Measurements from ENCODE around the gene OR2AT4. TPM values are rescaled to one million over a fixed set of nuclear protein-coding genes. Genes with fewer than 3 reads are reported as not detected.
A peak's percentile ranks its signal among the peaks of the same experiment; 100 is the strongest.
"Not testable (repeated sequence)": the region's sequence is repeated elsewhere in the genome, so short reads cannot be mapped to it uniquely, and the experiment has no call there.

OR2AT4 gene
- total and polyA plus RNA-seq, 4 experiments from 2014 or later: not detected

DNA sequence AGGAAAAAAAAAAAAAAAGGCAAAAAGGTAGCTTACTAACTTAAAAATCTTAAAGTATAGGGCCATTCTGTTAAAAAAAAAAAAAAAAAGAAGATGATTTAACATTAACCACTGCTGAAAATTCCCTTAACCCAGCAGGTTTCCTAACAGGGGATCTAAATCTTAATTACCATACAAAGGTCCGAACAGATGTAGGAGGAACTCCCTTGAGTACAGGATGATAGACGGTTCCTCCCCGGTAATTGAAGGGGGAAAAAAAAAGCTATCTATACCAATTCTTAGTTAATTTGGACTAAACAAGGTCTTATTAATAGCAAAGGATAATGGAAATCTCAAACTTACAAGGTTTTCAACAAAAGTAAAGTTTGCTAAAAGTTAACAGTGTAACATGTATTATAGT lies 54.9 kb downstream of the OR2AT4 start:
- CTCF ChIA-PET (ENCODE audit: partially characterized antibody); H3K27me3 ChIP-seq (ENCODE audit: insufficient read depth, low read length); DNase-seq; H3K27ac Mint-ChIP-seq; H3K36me3 Mint-ChIP-seq; POLR2A ChIA-PET (ENCODE audit: partially characterized antibody); H3K4me3 ChIP-seq (ENCODE audit: low read length in 2 of 2); H3K9me3 Mint-ChIP-seq; intact Hi-C loops (cut with micrococcal nuclease); H3K4me1 Mint-ChIP-seq; H3K36me3 ChIP-seq (ENCODE audit: insufficient read depth, low read length); H3K4me3 Mint-ChIP-seq; H3K27ac ChIP-seq (ENCODE audit: low read depth, low read length); H3K9me3 ChIP-seq (ENCODE audit: control insufficient read depth in 1 of 2, low read length in 2 of 2); H3K4me1 ChIP-seq (ENCODE audit: insufficient read depth, low read length); H3K27me3 Mint-ChIP-seq: not testable (repeated sequence)

DNA sequence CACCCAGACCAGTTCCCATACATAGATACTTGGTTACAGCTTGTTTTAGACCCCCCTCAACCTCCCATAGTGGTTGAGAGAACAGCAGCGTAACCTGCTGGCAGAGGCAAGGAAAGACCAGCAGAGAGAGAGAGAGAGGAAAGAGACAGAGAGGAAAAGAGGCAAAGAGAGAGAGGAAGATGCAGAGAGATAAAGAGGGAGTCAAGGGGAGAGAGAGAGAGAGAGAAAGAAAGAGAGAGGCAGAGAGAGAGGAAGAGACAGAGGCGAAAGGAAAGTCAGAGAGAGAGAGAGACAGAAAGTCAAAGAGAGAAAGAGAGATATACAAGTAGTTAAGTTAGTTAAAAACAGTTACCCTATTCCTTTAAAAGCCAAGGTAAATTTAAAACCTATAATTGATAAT lies 55.4 kb downstream of the OR2AT4 start:
- no peak overlapping the region for H3K27ac ChIP-seq (ENCODE audit: low read depth, low read length)
- peaks cover 0 to 4% of the 10 kb centered on the region in 2 donors for H3K36me3 Mint-ChIP-seq
- no peaks in the 10 kb centered on the region for H3K27me3 ChIP-seq (ENCODE audit: insufficient read depth, low read length)
- no peaks in the 10 kb centered on the region for H3K4me1 ChIP-seq (ENCODE audit: insufficient read depth, low read length)
- no peaks in the 10 kb centered on the region for H3K4me1 Mint-ChIP-seq
- ChIA-PET CTCF (ENCODE audit: partially characterized antibody) (no interaction called here), POLR2A (ENCODE audit: partially characterized antibody) (no interaction called here)
- intact Hi-C loops (cut with micrococcal nuclease): no loop called here
- no peaks in the 10 kb centered on the region for H3K9me3 ChIP-seq (ENCODE audit: control insufficient read depth in 1 of 2, low read length in 2 of 2)
- no peaks in the 10 kb centered on the region for H3K36me3 ChIP-seq (ENCODE audit: insufficient read depth, low read length)
- H3K4me3 ChIP-seq (ENCODE audit: low read length in 2 of 2): no peak overlapping the region
- H3K27me3 Mint-ChIP-seq: peaks cover 3 to 6% of the 10 kb centered on the region in 2 donors
- H3K4me3 Mint-ChIP-seq: no peak overlapping the region
- no peak overlapping the region for H3K27ac Mint-ChIP-seq
- H3K9me3 Mint-ChIP-seq: peaks cover 0 to 7% (median 4%) of the 10 kb centered on the region in 8 donors
- DNase-seq: no peak

DNA sequence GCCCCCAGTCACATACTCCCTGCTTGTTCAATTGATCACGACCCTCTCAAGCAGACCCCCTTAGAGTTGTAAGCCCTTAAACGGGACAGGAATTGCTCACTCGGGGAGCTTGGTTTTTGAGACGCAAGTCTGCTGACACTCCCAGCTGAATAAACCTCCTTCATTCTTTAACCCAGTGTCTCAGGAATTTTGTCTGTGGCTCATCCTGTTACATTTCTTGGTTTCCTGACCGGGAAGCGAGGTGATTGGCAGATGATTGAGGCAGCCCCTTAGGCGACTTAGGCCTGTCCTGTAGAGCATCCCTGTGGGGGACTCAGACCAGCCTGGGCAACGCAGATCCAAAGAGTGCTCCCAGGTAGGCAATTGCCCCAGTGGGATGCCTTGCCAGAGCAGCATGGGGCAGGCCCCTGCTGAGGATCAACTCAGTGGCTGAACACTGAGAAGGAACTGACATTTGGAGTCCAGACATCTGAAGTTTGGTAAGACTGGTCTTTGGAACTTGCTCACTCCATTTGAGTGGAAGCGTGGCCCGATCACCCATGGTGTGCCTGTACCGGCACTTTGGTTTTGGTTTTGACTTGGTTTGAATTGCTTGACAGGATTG lies 56.4 kb downstream of the OR2AT4 start:
- no peaks in the 10 kb centered on the region for H3K9me3 ChIP-seq (ENCODE audit: control insufficient read depth in 1 of 2, low read length in 2 of 2)
- no peaks in the 10 kb centered on the region for H3K36me3 ChIP-seq (ENCODE audit: insufficient read depth, low read length)
- peaks cover 3 to 6% of the 10 kb centered on the region in 2 donors for H3K27me3 Mint-ChIP-seq
- H3K4me3 ChIP-seq (ENCODE audit: low read length in 2 of 2): no peak overlapping the region
- no peaks in the 10 kb centered on the region for H3K27me3 ChIP-seq (ENCODE audit: insufficient read depth, low read length)
- intact Hi-C loops (cut with micrococcal nuclease): no loop called here
- H3K9me3 Mint-ChIP-seq: peaks cover 0 to 7% (median 4%) of the 10 kb centered on the region in 8 donors
- H3K36me3 Mint-ChIP-seq: peaks cover 0 to 4% of the 10 kb centered on the region in 2 donors
- no peak for DNase-seq
- H3K4me1 Mint-ChIP-seq: peaks cover 0 to 8% (median 1%) of the 10 kb centered on the region in 4 donors
- ChIA-PET CTCF (ENCODE audit: partially characterized antibody) (interaction anchor here (0.6 kb wide), 1 partner anchor 1705 kb away, joined by 3 read pairs; no protein-coding TSS in a partner anchor), POLR2A (ENCODE audit: partially characterized antibody) (no interaction called here)
- no peaks in the 10 kb centered on the region for H3K4me1 ChIP-seq (ENCODE audit: insufficient read depth, low read length)
- no peak overlapping the region for H3K27ac Mint-ChIP-seq
- no peak overlapping the region for H3K27ac ChIP-seq (ENCODE audit: low read depth, low read length)
- H3K4me3 Mint-ChIP-seq: no peak overlapping the region

DNA sequence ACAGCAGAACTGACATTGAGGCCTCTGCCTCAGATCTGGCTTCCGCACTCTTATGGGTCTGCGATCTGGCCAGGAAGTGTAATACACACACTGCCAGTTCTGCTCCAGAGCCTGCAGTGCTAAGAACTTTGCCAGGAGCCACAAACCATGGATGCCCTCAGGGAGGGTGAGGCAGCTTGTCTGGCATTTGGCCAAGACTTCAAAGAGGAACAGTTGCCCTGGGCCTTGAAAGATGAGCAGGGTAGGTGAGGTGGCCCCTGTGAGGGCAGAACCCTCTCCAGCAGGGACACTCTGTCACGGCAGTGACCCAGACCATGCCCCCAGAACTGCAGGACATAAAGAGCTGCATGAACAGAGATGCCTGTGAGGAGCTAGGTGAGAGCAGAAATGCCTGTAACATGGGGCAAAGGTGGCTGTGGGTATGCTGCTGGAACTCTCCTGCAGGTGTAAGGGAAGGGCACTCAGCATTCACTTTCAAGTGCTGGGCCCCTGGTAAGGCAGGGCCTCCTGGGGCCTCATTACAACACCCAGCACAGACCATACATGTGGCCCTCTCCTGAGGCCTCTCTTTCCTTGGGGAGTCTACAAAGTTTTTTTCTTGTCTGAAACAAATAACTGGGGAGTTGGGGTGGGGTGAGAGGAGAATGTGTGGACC lies 60.6 kb downstream of the OR2AT4 start:
- Mint-ChIP-seq H3K4me1 (peaks cover 0 to 8% (median 1%) of the 10 kb centered on the region in 4 donors), H3K9me3 (peaks cover 0 to 6% (median 2%) of the 10 kb centered on the region in 8 donors), H3K27me3 (peaks cover 0 to 3% of the 10 kb centered on the region in 2 donors), H3K36me3 (peaks cover 0 to 4% of the 10 kb centered on the region in 2 donors), H3K4me3 (no peak overlapping the region), H3K27ac (peak overlapping the region in 2 of 7 donors; percentile 40 to 42)
- DNase-seq: no peak
- Histone ChIP-seq H3K9me3 (ENCODE audit: control insufficient read depth in 1 of 2, low read length in 2 of 2) (no peaks in the 10 kb centered on the region), H3K27me3 (ENCODE audit: insufficient read depth, low read length) (no peaks in the 10 kb centered on the region), H3K4me3 (ENCODE audit: low read length in 2 of 2) (no peak overlapping the region), H3K27ac (ENCODE audit: low read depth, low read length) (no peak overlapping the region), H3K36me3 (ENCODE audit: insufficient read depth, low read length) (no peaks in the 10 kb centered on the region), H3K4me1 (ENCODE audit: insufficient read depth, low read length) (no peaks in the 10 kb centered on the region)
- ChIA-PET CTCF (ENCODE audit: partially characterized antibody) (interaction anchor here (0.9 to 1.6 kb wide), 5 partner anchors 9 to 212 kb away, joined by 3 to 4 read pairs (median 4); no protein-coding TSS in a partner anchor), POLR2A (ENCODE audit: partially characterized antibody) (no interaction called here)
- intact Hi-C loops (cut with micrococcal nuclease): no loop called here

DNA sequence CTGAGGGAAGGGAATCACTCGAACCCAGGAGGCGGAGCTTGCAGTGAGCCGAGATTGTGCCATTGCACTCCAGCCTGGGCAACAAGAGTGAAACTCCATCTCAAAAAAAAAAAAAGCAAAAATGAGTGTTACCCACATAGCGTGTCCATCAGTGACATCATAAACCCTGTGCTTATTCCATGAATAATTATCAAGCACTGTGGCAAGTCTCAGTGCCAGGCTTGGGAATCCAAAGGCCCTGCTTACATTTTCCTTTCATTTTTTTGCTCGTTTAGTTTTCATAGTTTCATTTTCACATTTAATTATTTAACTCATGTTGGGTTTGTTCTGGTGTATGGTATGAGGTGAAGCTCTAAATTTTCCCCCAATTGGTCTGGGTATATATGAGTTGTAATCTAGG lies 61.4 kb downstream of the OR2AT4 start:
- DNase-seq: no peak
- POLR2A ChIA-PET (ENCODE audit: partially characterized antibody): no interaction called here
- Histone ChIP-seq H3K4me1 (ENCODE audit: insufficient read depth, low read length) (no peaks in the 10 kb centered on the region), H3K27ac (ENCODE audit: low read depth, low read length) (no peak overlapping the region), H3K27me3 (ENCODE audit: insufficient read depth, low read length) (no peaks in the 10 kb centered on the region), H3K9me3 (ENCODE audit: control insufficient read depth in 1 of 2, low read length in 2 of 2) (no peaks in the 10 kb centered on the region), H3K36me3 (ENCODE audit: insufficient read depth, low read length) (no peaks in the 10 kb centered on the region), H3K4me3 (ENCODE audit: low read length in 2 of 2) (no peak overlapping the region)
- peaks cover 0 to 8% (median 1%) of the 10 kb centered on the region in 4 donors for H3K4me1 Mint-ChIP-seq
- H3K36me3 Mint-ChIP-seq: no peaks in the 10 kb centered on the region
- intact Hi-C loops (cut with micrococcal nuclease): no loop called here
- no peaks in the 10 kb centered on the region for H3K9me3 Mint-ChIP-seq
- H3K4me3 Mint-ChIP-seq: peak overlapping the region in 2 of 8 donors; percentile 26 to 30
- CTCF ChIA-PET (ENCODE audit: partially characterized antibody): interaction anchor here (0.9 to 1.6 kb wide), 5 partner anchors 8 to 213 kb away, joined by 3 to 4 read pairs (median 3); no protein-coding TSS in a partner anchor
- no peaks in the 10 kb centered on the region for H3K27me3 Mint-ChIP-seq
- H3K27ac Mint-ChIP-seq: peak overlapping the region in 3 of 7 donors; percentile 12 to 70 (median 40)

DNA sequence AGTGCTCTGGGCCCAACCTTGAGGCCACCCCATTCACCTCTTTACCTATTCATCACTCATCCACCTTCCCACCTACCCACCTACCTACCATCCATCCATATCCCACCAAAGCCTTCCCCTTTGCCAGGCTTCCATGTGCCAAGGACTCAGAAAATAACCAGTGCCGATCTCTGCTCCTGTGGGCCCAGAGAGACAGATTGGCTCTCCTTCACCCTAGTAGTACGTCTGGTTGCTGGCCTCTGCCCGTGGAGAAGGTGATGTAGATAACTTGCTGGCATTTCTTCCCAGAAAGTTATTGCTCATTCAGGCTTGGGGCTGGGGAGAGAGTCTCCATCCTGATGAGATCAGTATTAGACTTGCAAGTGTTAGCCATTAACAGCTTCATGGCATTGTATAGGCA lies 62.8 kb downstream of the OR2AT4 start:
- H3K4me1 ChIP-seq (ENCODE audit: insufficient read depth, low read length): no peaks in the 10 kb centered on the region
- DNase-seq: no peak
- no peak overlapping the region for H3K4me3 ChIP-seq (ENCODE audit: low read length in 2 of 2)
- H3K27ac Mint-ChIP-seq: no peak overlapping the region
- H3K27me3 ChIP-seq (ENCODE audit: insufficient read depth, low read length): no peaks in the 10 kb centered on the region
- intact Hi-C loops (cut with micrococcal nuclease): no loop called here
- no peaks in the 10 kb centered on the region for H3K9me3 ChIP-seq (ENCODE audit: control insufficient read depth in 1 of 2, low read length in 2 of 2)
- no peaks in the 10 kb centered on the region for H3K36me3 Mint-ChIP-seq
- H3K27ac ChIP-seq (ENCODE audit: low read depth, low read length): no peak overlapping the region
- no peaks in the 10 kb centered on the region for H3K27me3 Mint-ChIP-seq
- no peaks in the 10 kb centered on the region for H3K9me3 Mint-ChIP-seq
- H3K4me1 Mint-ChIP-seq: peaks cover 0 to 8% (median 1%) of the 10 kb centered on the region in 4 donors
- no peak overlapping the region for H3K4me3 Mint-ChIP-seq
- POLR2A ChIA-PET (ENCODE audit: partially characterized antibody): no interaction called here
- no peaks in the 10 kb centered on the region for H3K36me3 ChIP-seq (ENCODE audit: insufficient read depth, low read length)
- CTCF ChIA-PET (ENCODE audit: partially characterized antibody): interaction anchor here (2.4 to 4.3 kb wide), 2 partner anchors 11 to 104 kb away, joined by 15 to 23 read pairs; no protein-coding TSS in a partner anchor

DNA sequence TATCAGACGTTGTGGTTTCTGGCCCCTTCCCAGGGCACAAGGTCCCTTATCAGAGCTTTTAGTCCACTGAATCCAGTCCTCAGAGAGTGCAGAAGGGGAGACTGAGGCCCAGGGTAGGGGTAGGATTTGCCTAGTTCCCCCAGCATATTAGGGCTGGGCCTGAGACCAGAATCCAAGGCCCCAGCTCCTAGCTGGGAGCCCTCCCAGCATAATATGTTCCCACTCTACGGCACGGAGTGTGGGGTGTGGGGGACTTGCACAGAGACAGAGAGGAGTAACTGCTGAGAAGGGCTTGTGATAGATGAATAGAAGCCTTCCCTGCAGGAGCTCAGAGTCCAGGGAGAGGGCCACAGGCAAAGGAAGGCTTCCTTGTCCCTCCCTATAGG lies 64.1 kb downstream of the OR2AT4 start:
- no peaks in the 10 kb centered on the region for H3K4me1 ChIP-seq (ENCODE audit: insufficient read depth, low read length)
- no peak for DNase-seq
- CTCF ChIA-PET (ENCODE audit: partially characterized antibody): interaction anchor here (1.2 to 4.3 kb wide), 5 partner anchors 10 to 106 kb away, joined by 3 to 23 read pairs (median 4); no protein-coding TSS in a partner anchor
- H3K27ac Mint-ChIP-seq: no peak overlapping the region
- H3K27ac ChIP-seq (ENCODE audit: low read depth, low read length): no peak overlapping the region
- intact Hi-C loops (cut with micrococcal nuclease): loop anchor here (1.0 kb wide), 1 partner anchor 103 kb away; no protein-coding TSS in a partner anchor
- no peak overlapping the region for H3K4me3 Mint-ChIP-seq
- H3K9me3 ChIP-seq (ENCODE audit: control insufficient read depth in 1 of 2, low read length in 2 of 2): no peaks in the 10 kb centered on the region
- H3K4me3 ChIP-seq (ENCODE audit: low read length in 2 of 2): no peak overlapping the region
- POLR2A ChIA-PET (ENCODE audit: partially characterized antibody): no interaction called here
- H3K9me3 Mint-ChIP-seq: no peaks in the 10 kb centered on the region
- no peaks in the 10 kb centered on the region for H3K27me3 ChIP-seq (ENCODE audit: insufficient read depth, low read length)
- no peaks in the 10 kb centered on the region for H3K36me3 Mint-ChIP-seq
- peaks cover 0 to 8% (median 1%) of the 10 kb centered on the region in 4 donors for H3K4me1 Mint-ChIP-seq
- H3K36me3 ChIP-seq (ENCODE audit: insufficient read depth, low read length): no peaks in the 10 kb centered on the region
- H3K27me3 Mint-ChIP-seq: no peaks in the 10 kb centered on the region

All from CD4-positive, alpha-beta memory T cell (primary cell).